GM21576 (cell line): ENCODE data around the gene NCOA1.
"Not testable (repeated sequence)": the region's sequence is repeated elsewhere in the genome, so short reads cannot be mapped to it uniquely, and the experiment has no call there.

Experiments used
- ATAC-seq: cut with Tn5 transposase; IDR thresholded peaks from one replicate; pipeline ENCODE4 v1.9.1; 2021; ENCODE audit warnings: mild to moderate bottlenecking, moderate library complexity; ENCODE audit not compliant: unreplicated experiment

Gene NCOA1

GRCh38 chr2:24676493-24676892, 185.4 kb downstream of the NCOA1 start:
- ATAC-seq = no peak

GRCh38 chr2:24678066-24678465, 187.0 kb downstream of the NCOA1 start:
- ATAC-seq = not testable (repeated sequence)

GRCh38 chr2:24680196-24680595, 189.1 kb downstream of the NCOA1 start:
- no peak for ATAC-seq

GRCh38 chr2:24682304-24682703, 191.2 kb downstream of the NCOA1 start:
- no peak for ATAC-seq

GRCh38 chr2:24683408-24683807, 192.4 kb downstream of the NCOA1 start:
- ATAC-seq = no peak

GRCh38 chr2:24690524-24690923, 199.5 kb downstream of the NCOA1 start:
- no peak for ATAC-seq

- no peak for ATAC-seq
Observed at GRCh38 chr2:24691806-24692205, 200.8 kb downstream of the NCOA1 start.

GRCh38 chr2:24697792-24698191, 206.7 kb downstream of the NCOA1 start:
- no peak for ATAC-seq

- no peak for ATAC-seq
Observed at GRCh38 chr2:24702800-24703199, 211.7 kb downstream of the NCOA1 start.

GRCh38 chr2:24704692-24705091, 213.6 kb downstream of the NCOA1 start:
- no peak for ATAC-seq

- ATAC-seq = no peak
Observed at GRCh38 chr2:24707143-24707542, 216.1 kb downstream of the NCOA1 start.

GRCh38 chr2:24708537-24709152, 217.6 kb downstream of the NCOA1 start:
- no peak for ATAC-seq

- ATAC-seq = no peak
Observed at GRCh38 chr2:24710806-24711205, 219.8 kb downstream of the NCOA1 start.

- no peak for ATAC-seq
Observed at GRCh38 chr2:24711865-24712264, 220.8 kb downstream of the NCOA1 start.

GRCh38 chr2:24712296-24712695, 221.2 kb downstream of the NCOA1 start:
- ATAC-seq = no peak

- ATAC-seq = no peak
Observed at GRCh38 chr2:24717263-24717951, 226.4 kb downstream of the NCOA1 start.

- peak; percentile 91 for ATAC-seq
Observed at GRCh38 chr2:24720310-24720709, 229.3 kb downstream of the NCOA1 start.

GRCh38 chr2:24721470-24721869, 230.4 kb downstream of the NCOA1 start:
- ATAC-seq = no peak

GRCh38 chr2:24722141-24722790, 231.2 kb downstream of the NCOA1 start:
- no peak for ATAC-seq

- ATAC-seq = no peak
Observed at GRCh38 chr2:24723191-24723590, 232.1 kb downstream of the NCOA1 start.

GRCh38 chr2:24723665-24724064, 232.6 kb downstream of the NCOA1 start:
- no peak for ATAC-seq

- ATAC-seq = no peak
Observed at GRCh38 chr2:24724111-24724775, 233.2 kb downstream of the NCOA1 start.
